Eye (tissue), 1 donor: ENCODE data around the gene HTR3E.
"Not testable (repeated sequence)": the region's sequence is repeated elsewhere in the genome, so short reads cannot be mapped to it uniquely, and the experiment has no call there.

Experiments
- DNase-seq: peaks from one replicate; pipeline ENCODE4 v3.0.0-alpha.2; 2015

The HTR3E gene

GRCh38 chr3:184117636-184118035 lies 20.8 kb downstream of the HTR3E start:
- DNase-seq: no peak

DNA sequence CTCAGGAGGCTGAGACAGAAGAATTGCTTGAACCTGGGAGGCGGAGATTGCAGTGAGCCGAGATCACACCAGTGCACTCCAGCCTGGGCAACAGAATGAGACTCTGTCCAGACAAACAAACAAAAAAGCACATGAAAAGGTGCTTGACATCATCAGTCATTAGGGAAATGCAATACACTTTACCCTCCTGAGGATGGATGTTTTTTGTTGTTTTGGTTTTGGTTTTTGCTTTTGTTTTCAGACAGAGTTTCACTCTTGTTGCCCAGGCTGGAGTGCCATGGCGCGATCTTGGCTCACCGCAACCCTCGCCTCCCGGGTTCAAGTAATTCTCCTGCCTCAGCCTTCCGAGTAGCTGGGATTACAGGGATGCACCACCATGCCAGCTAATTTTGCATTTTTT lies 24.2 kb downstream of the HTR3E start:
- not testable (repeated sequence) for DNase-seq

- DNase-seq: no peak
Observed at GRCh38 chr3:184126006-184126405, 29.1 kb downstream of the HTR3E start.

DNA sequence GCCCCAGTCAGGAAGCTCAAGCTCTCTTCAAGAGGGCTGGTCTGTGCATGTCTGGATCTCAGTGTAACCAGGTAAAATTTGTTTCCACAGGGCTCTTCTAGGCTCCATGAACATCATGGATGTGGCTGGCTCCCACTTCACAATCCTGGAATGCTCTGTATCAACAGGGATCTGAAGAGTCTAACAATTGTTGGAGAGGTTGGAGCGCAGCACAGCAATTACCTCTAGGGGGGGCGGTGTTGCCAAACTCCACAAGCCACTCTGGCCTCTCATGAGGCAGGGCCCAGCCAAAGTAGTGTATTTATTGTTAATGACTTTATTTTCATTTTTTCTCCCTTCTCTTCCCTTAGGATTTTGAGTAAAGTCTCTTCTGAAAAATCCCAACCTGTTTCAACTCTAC lies 32.1 kb downstream of the HTR3E start:
- peak; percentile 10 for DNase-seq

- DNase-seq: no peak
Observed at GRCh38 chr3:184132945-184133344, 36.1 kb downstream of the HTR3E start.

- DNase-seq: peak; percentile 89
Observed at GRCh38 chr3:184133840-184134745, 37.2 kb downstream of the HTR3E start.

- peak; percentile 75 for DNase-seq
Observed at GRCh38 chr3:184134746-184135148, 37.9 kb downstream of the HTR3E start.

GRCh38 chr3:184135149-184135910 lies 38.5 kb downstream of the HTR3E start, which contains the start of gene EIF2B5:
Gene EIF2B5 (plus strand): TSS chr3:184135358. CDS start chr3:184135386, 28 bp downstream.
- DNase-seq: peak; percentile 98

- DNase-seq: no peak
Observed at GRCh38 chr3:184135911-184136260, 39.0 kb downstream of the HTR3E start.

- no peak for DNase-seq
Observed at GRCh38 chr3:184140436-184140835, 43.6 kb downstream of the HTR3E start.

GRCh38 chr3:184142199-184142598 lies 45.3 kb downstream of the HTR3E start:
- DNase-seq: no peak

GRCh38 chr3:184143327-184143726 lies 46.5 kb downstream of the HTR3E start:
- DNase-seq: no peak

GRCh38 chr3:184144505-184144904 lies 47.6 kb downstream of the HTR3E start:
- no peak for DNase-seq

DNA sequence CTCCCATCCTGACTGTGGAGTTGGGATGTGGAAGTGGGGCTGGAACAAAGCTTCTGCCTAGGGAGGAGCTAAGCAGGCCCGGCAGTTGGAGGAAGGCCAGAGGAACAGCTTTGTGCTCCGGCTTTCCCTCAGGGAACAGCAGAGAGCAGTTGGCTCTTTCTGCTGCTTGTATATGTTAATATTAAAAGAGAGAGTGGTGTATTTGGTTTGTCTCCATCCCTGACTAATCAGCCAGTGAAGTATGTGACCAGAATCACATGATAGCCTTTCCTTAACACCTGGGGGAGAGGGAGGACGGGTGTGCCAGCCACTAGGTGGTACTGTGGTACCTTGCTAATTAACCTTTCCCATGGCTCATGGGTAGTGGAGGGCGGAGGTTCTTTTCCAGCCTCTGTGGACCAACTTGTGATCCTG lies 48.3 kb downstream of the HTR3E start:
- DNase-seq: peak; percentile 49

GRCh38 chr3:184145751-184146270 lies 48.9 kb downstream of the HTR3E start:
- DNase-seq: no peak

- DNase-seq: no peak
Observed at GRCh38 chr3:184148076-184148475, 51.2 kb downstream of the HTR3E start.

- DNase-seq: no peak
Observed at GRCh38 chr3:184149123-184149522, 52.3 kb downstream of the HTR3E start.

DNA sequence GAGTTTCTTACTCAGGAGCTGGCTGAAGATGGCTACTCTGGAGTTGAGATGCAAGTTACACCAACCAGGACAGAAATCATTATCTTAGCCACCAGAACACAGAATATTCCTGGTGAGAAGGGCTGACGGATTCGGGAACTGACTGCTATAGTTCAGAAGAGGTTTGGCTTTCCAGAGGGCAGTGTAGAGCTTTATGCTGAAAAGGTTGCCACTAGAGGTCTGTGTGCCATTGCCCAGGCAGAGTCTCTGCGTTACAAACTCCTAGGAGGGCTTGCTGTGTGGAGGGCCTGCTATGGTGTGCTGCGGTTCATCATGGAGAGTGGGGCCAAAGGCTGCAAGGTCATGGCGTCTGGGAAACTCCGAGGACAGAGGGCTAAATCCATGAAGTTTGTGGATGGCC lies 52.9 kb downstream of the HTR3E start:
- not testable (repeated sequence) for DNase-seq

- peak; percentile 84 for DNase-seq
Observed at GRCh38 chr3:184154885-184155643, 58.2 kb downstream of the HTR3E start, which contains the start of gene DVL3. Gene DVL3 (plus strand): TSS chr3:184155377. CDS start chr3:184155636, 259 bp downstream.

GRCh38 chr3:184155644-184156521 lies 59.0 kb downstream of the HTR3E start:
- no peak for DNase-seq

- peak; percentile 90 for DNase-seq
Observed at GRCh38 chr3:184156522-184156955, 59.7 kb downstream of the HTR3E start.
